Measurements from ENCODE around the gene SLC13A2. TPM values are rescaled to one million over a fixed set of nuclear protein-coding genes. Genes with fewer than 3 reads are reported as not detected.

SLC13A2 gene
- total RNA-seq, 1 experiment from 2014 or later: not detected

DNA sequence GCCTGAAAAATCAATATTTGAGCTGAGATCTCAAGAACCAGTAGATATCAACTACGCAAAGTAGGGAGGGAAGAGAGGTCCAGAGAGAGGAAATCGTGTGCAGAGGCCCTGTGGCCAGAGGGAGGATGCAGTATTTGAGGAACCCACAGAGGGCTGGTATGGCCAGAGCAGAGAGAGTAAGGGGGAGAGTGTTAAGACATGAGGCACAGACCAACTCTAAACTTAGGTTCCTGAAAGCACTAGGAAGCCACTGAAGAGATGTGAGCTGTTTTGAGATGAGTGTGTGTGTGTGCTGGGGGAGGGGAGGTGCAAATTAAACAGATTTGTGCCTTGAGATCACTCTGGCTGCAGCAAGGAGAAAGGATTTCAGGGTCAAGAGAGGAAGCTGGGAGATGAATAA is 10.9 kb downstream of the SLC13A2 start:
- no peak for DNase-seq (ENCODE audit: low read depth)
- in situ Hi-C loops (cut with HindIII; ENCODE audit: low pct_unique_long_range_greater_than_20kb, low sequenced_read_pairs): no loop called here

GRCh38 chr17:28485049-28485448 is 11.6 kb downstream of the SLC13A2 start:
- in situ Hi-C loops (cut with HindIII; ENCODE audit: low pct_unique_long_range_greater_than_20kb, low sequenced_read_pairs): no loop called here
- no peak for DNase-seq (ENCODE audit: low read depth)

GRCh38 chr17:28487881-28488532 is 14.6 kb downstream of the SLC13A2 start:
- in situ Hi-C loops (cut with HindIII; ENCODE audit: low pct_unique_long_range_greater_than_20kb, low sequenced_read_pairs): no loop called here
- no peak for DNase-seq (ENCODE audit: low read depth)

DNA sequence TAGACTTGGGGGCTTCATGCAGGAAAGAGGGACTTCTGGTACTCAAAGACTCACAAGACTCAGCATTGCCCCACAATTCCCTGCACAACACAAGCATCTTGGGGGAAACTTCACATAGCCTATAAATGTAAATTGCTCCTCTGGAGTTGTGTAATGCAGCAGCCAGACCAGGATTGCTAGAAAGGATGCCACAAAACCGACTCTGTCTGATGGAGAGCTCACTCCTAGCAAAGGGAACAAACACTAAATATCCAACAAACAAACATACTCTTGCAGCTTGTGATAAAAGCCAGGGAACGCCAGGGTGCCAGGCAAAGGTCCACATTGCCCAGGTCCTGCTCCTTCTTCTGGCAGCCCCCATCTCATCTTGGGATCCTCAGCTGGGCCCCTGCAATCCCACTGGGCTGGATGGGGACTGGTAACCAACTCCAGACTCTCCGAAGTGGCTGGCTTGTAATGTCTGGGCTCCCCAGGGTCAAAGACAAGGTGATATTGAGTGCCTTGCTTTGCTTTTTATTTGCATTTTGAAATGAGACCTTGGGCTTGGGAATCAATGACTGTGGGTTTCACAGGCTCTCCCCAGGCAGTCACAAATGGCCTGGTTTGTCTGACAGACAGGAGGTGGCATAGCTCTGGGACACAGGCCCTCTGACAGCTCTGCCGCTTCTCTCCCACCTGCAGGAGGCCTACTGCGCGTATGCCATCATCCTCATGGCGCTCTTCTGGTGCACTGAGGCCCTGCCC is 15.3 kb downstream of the SLC13A2 start:
- in situ Hi-C loops (cut with HindIII; ENCODE audit: low pct_unique_long_range_greater_than_20kb, low sequenced_read_pairs): no loop called here

GRCh38 chr17:28491286-28491685 is 17.8 kb downstream of the SLC13A2 start:
- in situ Hi-C loops (cut with HindIII; ENCODE audit: low pct_unique_long_range_greater_than_20kb, low sequenced_read_pairs): no loop called here
- no peak for DNase-seq (ENCODE audit: low read depth)

More for the DNA sequence above, 15.3 kb downstream of the SLC13A2 start:
- DNase-seq (ENCODE audit: low read depth): no peak

DNA sequence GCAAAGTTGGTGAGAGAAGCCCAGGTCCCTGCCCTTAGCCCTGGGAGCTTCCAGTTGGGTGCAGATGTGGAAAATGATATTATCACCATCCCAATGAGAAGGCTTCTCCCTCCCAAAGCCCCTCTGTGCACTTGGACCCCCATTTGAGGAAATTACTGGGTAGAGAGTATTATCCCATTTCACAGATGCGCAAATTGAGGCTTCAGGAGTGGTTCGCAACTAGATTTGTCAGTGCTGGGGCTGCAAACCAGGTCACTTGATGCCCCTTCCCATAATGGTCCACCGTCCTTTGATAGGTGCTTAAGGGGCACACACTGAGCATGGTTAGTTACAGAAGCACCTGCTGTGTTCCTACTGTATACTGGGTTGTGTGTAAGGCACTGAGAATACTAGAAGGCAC is 18.4 kb downstream of the SLC13A2 start:
- no peak for DNase-seq (ENCODE audit: low read depth)
- in situ Hi-C loops (cut with HindIII; ENCODE audit: low pct_unique_long_range_greater_than_20kb, low sequenced_read_pairs): no loop called here

DNA sequence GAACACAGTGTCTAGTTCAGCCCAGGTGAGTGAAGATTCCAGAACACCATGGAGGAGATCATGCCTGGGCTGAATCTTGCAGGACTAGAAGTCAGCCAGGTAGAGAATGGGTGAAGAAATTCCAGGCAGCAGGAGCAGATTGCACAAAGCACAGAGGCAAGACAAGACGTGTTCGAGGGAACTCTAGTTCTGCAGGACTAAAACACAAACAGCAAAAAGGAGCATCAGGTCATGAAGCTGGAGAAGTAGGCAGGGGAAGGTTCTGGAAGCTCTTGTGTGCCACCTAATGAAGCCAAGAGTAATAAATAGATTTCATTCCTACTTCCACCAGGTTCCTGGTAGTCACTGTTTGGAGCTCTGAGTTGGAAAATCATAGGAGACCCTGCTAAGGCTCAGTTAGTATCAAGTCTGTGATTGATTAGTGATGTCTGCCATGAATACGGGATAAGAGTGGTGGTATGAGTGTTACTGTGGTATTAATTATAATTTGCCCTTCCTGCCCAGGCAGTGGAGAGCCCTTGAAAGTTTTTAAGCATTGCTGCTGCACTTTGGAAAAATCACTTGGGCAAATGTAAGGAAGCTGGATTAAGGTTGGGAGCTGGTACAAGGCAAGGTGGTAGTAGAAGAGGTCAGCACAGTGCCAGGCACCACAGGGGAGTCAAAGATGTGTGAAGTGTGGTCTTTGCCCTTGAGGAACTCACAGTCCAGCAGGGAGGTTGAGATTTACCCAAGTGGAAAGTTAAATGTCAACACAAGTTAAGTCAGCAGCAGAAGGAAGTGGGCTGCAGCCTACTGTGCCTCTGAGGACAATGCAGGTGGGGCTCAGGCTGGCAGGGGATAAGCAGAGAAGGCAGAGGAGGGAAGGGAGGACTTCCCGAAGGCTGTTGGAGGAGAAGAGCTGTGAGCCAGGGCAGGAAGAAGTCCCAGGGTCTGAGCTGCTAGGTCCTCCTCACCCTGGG is 19.2 kb downstream of the SLC13A2 start:
- DNase-seq (ENCODE audit: low read depth): no peak
- in situ Hi-C loops (cut with HindIII; ENCODE audit: low pct_unique_long_range_greater_than_20kb, low sequenced_read_pairs): no loop called here

GRCh38 chr17:28493460-28493859 is 20.0 kb downstream of the SLC13A2 start:
- in situ Hi-C loops (cut with HindIII; ENCODE audit: low pct_unique_long_range_greater_than_20kb, low sequenced_read_pairs): no loop called here
- no peak for DNase-seq (ENCODE audit: low read depth)

DNA sequence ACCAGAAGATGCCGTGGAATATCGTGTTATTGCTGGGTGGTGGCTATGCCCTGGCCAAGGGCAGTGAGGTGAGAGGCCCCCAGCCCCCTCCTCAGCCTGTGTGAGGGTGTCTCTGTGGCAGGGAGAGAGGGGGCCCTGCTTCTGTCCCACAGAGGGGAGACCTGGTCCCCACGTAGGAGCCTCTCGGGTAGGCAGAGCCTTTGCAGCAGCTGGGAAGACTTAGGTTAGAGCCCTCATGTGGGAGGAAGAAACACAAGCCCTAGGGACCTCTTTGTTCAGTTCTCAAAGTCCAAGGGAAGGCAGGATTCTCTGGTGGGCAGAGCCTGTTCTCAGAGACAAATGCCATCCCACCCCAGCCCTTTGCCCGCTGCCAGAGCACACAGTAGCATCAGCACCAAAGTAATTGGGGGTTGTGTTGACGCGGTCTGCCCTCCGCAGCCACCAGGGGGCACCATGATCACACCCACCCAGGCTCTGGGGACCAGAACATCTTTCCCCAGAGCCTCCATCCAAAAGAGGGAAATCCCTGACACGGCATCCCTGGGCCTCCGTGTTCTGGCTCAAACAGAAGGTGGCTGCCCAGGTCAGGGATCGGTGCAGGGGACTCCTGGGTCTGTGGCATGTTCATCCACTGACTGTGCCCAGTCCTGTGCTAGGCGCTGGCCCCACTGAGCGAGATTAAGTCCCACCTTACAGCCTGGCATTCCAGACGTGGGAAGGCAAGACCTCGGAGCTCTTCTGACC is 21.2 kb downstream of the SLC13A2 start:
- in situ Hi-C loops (cut with HindIII; ENCODE audit: low pct_unique_long_range_greater_than_20kb, low sequenced_read_pairs): no loop called here
- peak; percentile 50 for DNase-seq (ENCODE audit: low read depth)

GRCh38 chr17:28495635-28496034 is 22.2 kb downstream of the SLC13A2 start:
- in situ Hi-C loops (cut with HindIII; ENCODE audit: low pct_unique_long_range_greater_than_20kb, low sequenced_read_pairs): no loop called here
- DNase-seq (ENCODE audit: low read depth): no peak

DNA sequence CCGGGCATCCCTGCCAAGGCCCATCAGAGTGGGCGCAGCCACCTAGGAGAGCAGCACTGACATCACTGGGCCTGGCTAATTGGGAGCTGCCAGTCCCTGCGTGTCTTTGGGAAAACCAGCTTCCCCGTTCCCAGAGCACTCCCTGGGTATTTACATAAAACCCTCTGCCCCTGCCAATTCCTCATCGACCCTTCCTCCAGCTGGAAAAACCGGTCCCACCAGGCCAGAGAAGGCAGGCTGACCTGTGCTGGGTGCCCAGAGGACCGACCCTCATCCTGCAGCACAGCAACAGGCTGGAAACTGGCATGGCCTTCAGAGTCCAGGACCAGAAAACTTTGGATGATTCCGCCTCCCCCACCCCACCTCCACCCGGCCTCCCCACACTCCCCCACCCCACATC is 24.5 kb downstream of the SLC13A2 start:
- in situ Hi-C loops (cut with HindIII; ENCODE audit: low pct_unique_long_range_greater_than_20kb, low sequenced_read_pairs): no loop called here
- no peak for DNase-seq (ENCODE audit: low read depth)

DNA sequence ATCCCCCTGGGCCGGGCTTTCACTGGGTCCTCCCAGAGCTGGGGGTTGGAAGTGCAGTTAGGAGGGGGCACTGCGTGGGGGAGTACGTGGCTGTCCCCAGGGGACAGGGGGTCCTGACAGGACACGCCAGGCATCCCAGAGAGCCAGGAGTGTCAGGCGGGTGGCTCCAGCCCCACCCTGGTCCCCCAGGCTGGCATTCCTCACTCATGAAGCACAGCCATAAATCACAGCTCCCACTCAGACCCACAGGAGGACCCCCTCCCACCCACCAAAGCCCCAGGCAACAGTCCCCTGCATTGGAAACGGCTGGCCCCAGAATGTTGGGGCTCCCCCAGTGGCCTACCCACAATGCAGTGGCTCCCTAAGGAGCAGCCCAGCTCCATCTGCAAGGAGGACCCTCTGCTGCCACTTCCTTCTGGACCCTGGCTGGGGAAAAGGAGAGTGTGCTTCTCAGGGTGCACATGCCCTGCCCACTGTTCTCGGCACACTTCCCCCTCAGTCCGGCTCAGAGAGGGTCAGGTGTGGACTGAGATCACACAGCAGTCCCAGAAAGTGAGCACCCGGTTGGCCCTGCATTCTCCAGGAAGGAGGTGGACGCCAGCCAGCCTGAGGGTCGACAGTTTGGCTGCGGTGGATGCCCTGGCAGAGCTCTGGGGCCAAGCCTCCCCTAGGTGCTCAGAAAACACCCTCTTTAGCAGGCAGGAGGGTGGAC is 25.4 kb downstream of the SLC13A2 start:
- in situ Hi-C loops (cut with HindIII; ENCODE audit: low pct_unique_long_range_greater_than_20kb, low sequenced_read_pairs): no loop called here
- no peak for DNase-seq (ENCODE audit: low read depth)

DNA sequence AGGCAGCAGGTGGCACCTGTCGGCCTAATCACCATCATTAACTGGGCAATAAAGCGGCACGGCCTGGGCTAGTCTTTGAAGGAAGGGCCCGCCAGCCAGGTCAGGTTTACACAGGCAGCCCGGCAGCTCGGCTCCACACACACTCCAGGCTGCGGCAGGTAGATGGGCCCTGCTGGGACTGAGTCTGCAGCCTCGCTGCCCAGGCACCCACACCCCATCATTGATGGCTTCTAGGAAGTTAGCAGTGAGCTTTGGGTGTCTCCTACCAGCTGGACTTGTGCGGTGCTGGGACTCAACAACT is 25.9 kb downstream of the SLC13A2 start:
- in situ Hi-C loops (cut with HindIII; ENCODE audit: low pct_unique_long_range_greater_than_20kb, low sequenced_read_pairs): no loop called here

DNA sequence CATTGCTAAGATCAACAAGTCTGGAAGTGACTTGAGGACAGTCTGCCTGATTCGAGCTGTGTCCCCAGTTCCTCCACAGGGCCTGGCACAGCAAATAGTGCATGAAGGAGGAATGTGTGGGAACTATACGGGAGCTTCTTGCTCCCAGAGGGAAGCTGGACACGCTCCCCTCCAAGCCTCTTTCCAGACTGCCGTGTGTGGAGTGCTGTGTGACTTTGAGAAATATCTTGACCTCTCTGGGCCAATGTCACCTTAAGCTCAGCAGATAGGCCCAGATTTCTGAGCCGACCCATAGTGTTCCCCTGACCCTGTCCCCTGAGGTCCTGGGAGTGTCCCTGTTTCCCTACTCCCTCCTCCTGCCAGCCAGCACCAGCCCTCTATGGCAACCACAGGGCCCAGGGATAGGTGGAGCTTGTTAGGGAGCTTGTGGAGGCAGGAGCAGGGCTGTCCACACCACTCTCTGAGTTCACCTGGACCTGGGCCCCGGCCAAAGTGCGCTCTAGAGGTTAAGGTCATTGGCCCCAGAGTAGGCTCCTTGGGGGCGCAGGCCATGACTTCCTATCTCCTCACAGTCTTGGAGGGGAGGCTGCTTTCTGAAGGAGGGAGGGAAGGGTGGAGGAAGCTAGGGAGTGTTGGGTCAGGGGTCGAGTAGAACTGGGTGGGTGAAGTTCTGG is 26.4 kb downstream of the SLC13A2 start:
- in situ Hi-C loops (cut with HindIII; ENCODE audit: low pct_unique_long_range_greater_than_20kb, low sequenced_read_pairs): no loop called here
- no peak for DNase-seq (ENCODE audit: low read depth)

More for the DNA sequence above, 25.9 kb downstream of the SLC13A2 start:
- no peak for DNase-seq (ENCODE audit: low read depth)

- DNase-seq (ENCODE audit: low read depth): peak; percentile 40
These were observed 27.4 kb downstream of the SLC13A2 start for GRCh38 chr17:28500712-28501379.

DNA sequence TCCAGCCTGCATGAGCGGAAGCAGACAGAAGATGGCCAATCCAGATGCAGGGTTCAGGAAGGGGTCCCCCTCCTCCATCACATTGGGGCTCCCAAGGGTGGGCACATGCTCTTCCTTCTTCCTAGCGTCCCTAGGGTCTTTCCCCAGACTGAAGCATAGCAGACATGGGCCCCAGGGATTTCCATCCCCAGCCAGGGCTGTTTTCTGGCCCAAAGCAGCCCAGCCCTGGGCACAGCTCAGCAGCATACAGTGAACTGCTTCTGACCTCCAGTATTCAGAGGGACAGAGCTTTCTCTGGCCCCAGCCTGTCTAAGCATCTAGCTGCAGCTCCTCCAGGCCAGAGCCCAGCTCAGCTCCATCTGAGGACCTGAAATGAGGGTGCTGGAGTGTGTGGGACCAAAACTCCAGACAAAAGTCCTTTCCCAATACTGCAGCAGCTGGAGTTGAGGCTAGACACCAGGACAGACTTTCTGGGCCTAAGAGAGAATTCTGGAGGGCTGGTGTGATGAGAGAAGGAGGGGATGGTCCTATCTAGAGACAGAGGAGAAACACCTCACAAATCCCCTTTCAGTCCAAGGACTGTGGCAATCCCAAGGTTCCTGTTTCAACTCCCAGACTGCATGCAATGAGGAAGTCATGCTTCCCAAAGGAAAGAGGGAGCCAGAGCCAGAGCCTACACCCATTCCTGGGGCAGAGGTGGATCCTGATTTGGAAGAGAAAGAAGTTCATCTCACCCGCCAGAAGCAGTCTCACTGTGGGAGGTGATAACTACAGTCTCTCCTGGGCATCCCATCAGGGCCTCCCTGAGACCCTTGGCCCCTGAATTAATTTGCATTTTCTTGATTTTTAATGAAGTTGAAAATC is 28.2 kb downstream of the SLC13A2 start:
- no peak for DNase-seq (ENCODE audit: low read depth)

More at GRCh38 chr17:28500712-28501379, 27.4 kb downstream of the SLC13A2 start:
- in situ Hi-C loops (cut with HindIII; ENCODE audit: low pct_unique_long_range_greater_than_20kb, low sequenced_read_pairs): no loop called here

More for the DNA sequence above, 28.2 kb downstream of the SLC13A2 start:
- in situ Hi-C loops (cut with HindIII; ENCODE audit: low pct_unique_long_range_greater_than_20kb, low sequenced_read_pairs): no loop called here

All from Caki2 (cell line).